RKO (cell line): ENCODE measurements around the gene OR6C6.
"Not testable (repeated sequence)": the region's sequence is repeated elsewhere in the genome, so short reads cannot be mapped to it uniquely, and the experiment has no call there.

Source experiments
- DNase-seq: peaks from one replicate; pipeline ENCODE4 v3.0.0-alpha.2; 2016; ENCODE audit warnings: low spot score

Gene OR6C6

DNA sequence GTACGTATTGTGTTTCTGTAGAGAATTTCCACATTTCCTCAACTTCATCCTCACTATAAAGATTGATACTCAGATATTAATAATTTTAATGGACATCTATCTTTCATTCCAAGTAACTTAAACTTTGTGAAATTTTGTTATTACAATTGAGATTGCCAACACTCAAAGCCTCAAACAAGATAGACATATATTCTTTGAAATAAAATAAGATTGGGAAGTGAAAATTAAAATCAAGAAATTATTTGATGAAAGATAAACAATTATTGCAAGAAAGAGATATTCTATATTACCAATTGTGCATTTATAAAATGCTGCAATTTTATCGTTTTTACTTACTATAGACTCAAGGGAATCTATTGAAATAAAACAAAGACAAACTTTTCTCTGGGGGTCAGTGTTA is at the start of gene OR6C6:
TSS of gene OR6C6 (minus strand) at position 101 of the 400 bp plus-strand sequence. CDS start 1,337 bp downstream, outside the sequence.
- no peak for DNase-seq

DNA sequence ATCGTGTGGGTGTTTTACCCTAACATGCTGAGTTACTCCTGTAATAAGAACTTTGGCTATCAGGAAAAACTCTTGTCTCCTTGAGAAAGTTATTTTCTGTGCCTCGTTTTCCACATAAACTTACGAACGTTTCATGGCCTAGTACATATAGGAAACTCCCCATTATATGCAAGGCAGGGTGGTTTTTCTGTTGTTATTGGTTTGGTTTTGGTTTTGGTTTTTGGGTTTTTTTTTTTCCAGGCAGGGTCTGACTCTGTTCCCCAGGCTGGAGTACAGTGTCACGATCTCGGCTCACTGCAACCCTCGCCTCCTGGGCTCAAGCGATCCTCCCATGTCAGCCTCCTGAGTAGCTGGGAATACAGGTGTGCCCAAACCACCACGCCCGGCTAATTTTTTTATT is 39.6 kb upstream of the OR6C6 start:
- DNase-seq, result no peak

DNA sequence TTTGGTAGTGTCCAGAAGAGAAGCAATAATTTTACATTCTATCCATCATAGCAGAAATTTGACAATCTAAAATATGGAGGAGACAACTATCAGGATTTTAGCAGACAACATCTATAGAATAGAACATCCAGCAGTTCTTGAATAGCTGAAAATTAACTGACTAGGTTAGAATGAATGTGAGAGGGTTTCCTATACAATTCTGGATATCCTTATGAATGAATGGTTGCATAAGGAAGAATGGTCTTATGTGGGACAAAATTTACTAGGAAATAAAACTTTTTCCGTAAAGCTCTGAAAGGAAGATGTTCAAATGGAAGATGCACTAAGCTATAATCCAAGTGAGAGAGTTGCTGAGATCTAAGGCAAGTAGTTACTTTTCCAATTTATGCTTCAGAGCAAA is 34.1 kb upstream of the OR6C6 start, which contains the start of gene OR6C3:
TSS of gene OR6C3 (plus strand) at position 301 of the 400 bp plus-strand sequence. CDS start 955 bp downstream, outside the sequence.
- no peak for DNase-seq

DNA sequence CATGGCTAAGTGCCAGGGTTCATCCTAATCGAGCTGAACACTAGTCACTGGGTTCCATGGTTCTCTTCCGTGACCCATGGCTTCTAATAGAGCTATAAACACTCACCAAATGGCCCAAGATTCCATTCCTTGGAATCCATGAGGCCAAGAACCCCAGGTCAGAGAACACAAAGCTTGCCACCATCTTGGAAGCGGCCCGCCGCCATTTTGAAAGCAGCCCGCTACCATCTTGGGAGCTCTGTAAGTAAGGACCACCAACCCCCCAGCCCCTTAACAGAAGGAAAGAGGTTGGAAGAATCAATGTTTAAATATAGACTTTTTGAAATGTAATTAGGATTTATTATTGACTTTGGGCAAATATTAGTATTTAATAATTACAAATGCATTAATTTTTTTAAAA is 29.4 kb upstream of the OR6C6 start:
- DNase-seq, result not testable (repeated sequence)

DNA sequence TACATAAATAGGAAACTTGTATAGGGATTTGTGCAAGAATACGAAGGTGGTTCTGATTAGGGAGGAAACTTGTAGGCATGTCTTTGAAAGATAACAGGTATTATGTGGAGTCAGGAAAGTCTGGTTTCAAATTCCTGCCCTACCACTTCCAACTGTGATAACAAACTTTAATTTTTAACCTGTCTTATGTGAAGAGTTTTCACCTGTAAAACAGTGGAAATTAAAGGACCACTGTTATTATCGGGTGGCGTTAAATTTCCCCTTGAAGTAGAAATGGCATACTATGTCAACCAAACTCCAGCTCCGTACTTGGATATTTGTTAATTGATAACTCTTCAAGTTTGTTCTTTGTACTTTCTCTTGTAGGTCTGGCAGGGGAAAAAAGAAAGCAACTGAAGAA is 23.8 kb upstream of the OR6C6 start:
- DNase-seq, result no peak

DNA sequence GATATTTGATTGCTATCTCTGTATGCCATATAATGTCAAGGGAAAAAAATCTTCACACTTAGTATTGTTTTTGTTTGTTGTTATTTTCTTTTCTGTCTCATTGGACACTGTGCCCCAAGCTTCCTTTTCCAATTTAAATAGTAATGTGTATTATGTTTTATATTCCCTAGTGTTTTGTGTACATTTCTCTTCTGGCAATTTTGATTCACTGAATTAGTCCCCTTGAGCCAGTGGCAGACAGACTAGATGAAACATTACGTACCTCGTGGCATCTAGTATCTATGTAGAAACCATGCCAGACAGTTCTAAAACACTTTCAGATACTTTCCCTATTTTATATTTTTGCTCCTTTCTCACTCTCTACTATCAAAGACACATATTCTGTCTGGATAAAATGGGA is 17.7 kb upstream of the OR6C6 start, which contains the start of gene OR6C1:
TSS of gene OR6C1 (plus strand) at position 301 of the 400 bp plus-strand sequence. CDS start 6,257 bp downstream, outside the sequence.
- no peak for DNase-seq

DNA sequence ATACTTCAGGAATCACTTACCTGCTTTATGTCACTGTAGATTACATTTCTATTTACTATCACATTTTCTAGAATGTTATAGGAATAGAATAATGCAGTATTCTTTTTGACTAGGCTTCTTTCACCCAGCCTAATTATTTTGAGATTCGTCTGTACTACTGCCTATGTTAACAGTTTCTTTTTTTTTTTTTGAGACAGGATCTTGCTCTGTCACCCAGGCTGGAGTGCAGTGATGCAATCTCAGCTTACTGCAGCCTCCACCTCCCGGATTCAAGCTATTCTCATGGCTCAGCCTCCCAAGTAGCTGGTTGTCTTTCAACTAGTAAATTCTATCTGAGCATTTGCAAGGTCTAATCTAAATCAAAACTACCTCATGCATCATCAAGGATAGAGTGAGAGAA is 6.4 kb downstream of the OR6C6 start:
- DNase-seq, result no peak

DNA sequence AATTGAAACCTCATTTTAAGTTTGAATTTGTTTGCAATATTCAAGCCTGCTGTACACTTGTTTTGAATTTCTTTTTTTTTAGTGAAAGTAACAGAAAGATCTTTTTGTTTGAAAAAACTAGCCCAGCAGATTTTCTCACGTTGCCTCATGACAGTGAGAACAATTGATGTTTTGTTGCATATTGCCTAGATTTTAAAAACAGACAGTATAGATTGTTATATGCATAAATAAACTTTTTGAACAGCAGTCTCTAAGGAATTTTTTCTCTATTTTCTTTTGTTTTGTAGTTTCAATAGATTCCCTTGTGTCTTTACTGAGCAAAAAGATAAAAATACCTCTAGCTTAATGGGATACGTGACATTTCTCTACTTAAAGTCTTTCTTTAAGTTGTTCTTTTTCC is 15.4 kb downstream of the OR6C6 start:
- no peak for DNase-seq

DNA sequence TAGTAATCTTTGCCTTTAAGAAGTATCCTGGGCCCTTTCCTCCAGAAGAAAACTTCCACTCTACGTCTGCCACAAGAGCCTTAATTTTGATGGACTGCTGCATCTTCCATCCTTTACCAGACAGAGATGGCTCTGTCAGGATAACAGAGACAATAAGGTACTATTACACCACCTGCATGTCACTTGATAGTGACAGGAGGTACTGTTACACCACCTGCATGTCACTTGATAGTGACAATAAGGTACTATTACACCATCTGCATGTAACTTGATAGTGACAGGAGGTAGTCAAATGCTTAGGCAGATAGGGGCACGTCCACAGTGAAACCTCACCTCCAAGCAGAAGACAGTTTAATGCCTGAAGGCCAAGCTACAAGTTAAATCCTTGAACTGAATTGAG is 38.1 kb downstream of the OR6C6 start:
- no peak for DNase-seq

DNA sequence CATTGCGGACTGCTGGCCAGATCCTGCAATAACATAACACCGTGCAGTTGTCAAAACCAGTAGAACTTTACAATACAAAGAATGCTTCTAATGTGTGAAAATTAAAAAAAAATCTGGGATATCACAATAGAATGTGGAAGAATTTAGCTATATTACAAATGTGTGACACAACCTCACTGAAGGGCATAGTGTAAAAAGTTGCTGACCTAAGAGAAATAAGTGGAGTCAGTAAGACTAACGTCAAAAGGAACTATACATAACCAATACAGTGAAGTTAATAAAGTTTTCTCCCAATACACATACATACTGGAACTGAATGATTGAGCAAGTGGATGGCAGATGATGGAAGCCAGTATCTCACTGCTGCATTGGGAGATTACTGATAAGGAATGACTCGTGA is 39.5 kb downstream of the OR6C6 start:
- no peak for DNase-seq

DNA sequence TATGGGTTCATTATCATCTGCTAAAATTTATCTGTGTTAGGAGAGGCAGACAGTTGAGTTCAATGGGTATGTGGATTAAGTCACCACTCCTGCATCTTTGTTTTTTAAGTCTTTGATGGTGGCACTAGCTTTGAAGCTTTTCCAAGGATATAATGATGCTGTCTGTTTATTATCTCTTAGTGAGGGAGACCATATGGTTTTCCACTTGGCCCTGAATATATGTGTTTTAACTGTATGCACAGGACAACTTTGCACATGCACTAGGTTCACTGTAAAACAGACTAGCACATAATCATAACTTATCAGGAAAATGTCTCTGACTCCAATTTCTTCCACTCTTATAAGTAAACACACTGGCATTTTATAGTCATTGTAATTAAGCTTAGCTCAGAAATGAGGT is 43.1 kb downstream of the OR6C6 start:
- no peak for DNase-seq

DNA sequence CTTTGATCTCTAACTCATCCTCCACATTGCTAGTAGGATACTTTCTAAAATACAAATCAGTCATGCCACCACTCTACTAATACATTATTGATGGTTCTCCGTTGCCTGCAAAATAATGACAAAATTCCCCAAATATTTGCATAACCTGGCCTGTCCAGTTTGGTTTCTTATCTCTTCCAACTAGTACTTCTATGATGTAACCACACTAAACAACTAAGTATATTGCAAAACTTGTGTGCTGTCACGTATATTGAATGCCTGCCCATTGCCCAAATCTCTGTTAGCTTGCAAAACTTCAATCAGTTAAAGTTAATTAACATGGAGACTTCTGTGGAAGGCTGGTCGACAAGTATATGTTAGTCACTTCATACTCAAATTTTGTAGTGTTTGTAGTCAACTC is 45.4 kb downstream of the OR6C6 start:
- DNase-seq, result peak; percentile 0

DNA sequence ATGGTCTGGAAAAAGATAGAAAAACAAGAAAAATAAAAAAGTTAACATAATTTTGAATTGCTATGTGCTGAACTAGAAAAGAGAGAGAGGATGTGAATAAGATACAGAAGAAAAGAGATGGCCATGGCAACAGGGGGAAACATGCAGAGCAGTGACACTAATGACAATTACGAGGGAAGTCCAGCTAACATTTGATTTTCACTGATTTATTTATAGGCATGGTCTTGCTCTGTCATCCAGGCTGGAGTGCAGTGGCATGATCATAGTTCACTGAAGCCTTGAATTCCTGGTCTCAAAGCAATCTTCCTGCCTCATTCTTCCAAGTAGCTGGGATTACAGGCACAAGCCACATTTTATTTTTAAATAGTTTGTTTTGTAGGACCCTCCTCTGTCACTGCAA is 50.2 kb downstream of the OR6C6 start:
- no peak for DNase-seq

DNA sequence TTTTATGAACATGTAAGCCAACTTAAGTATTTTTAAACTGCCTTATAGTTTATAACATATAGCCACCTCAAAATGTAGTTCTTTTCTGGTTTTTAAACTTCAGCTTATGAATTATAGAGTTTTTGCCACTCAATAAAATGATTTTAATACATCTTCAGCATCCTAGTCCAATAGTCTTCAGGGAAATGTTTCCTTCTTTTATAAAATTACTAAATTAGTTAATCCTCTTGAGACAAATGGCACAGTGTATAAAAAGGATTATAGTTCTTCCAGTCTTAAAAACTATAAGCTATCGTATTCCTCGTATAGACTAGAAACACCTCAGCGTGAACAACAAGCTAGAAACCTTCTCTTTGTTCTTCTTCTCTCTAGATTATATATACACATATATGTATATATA is 52.1 kb downstream of the OR6C6 start, which contains the start of gene OR6C74:
TSS of gene OR6C74 (plus strand) at position 301 of the 400 bp plus-strand sequence. CDS start 2,679 bp downstream, outside the sequence.
- no peak for DNase-seq
